Vagina (tissue), 2 donors: ENCODE measurements around the gene CDH4.

Source experiments
- POLR2A ChIP-seq, 2 donors: fragments of 450-650 bp; IDR thresholded peaks; one replicate each; pipeline ENCODE4 v1.6.1; 2017; ENCODE audit warnings: antibody characterized with exemption in 2 of 2, mild to moderate bottlenecking in 2 of 2, moderate library complexity in 2 of 2
- POLR2AphosphoS5 ChIP-seq, 2 donors: sonication (generic); formaldehyde crosslinking; IDR thresholded peaks; one replicate each; pipeline ENCODE4 v1.9.0; 2017; ENCODE audit warnings: antibody characterized with exemption in 2 of 2, mild to moderate bottlenecking in 2 of 2, low read depth in 1 of 2; ENCODE audit not compliant: insufficient read depth in 1 of 2

DNA sequence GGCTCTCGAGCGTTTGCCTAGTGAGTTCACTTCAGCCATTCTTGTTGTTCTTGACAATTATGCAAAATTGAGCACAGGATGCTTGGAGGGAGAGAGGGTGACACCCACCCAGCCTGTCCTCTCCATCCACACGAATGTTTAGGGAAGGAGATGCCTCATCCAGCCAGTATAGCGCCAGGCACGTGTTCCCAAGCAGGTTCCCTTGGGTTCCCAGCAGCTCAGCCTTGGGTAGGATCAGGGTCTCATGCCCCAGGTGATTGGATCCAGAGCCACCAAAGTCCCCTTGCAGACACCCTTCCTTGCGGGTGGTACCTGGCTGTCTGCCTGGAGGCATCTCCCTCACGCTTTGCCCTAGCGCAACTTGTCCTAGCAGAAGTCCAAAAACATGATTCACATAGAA is 394.9 kb downstream of the CDH4 start:
- TF ChIP-seq POLR2AphosphoS5 (IDR thresholded peaks at IDR 0.05; ENCODE audit: insufficient read depth in 1 of 2, low read depth in 1 of 2) (no peak), POLR2A (IDR thresholded peaks at IDR 0.05) (no peak)
